ENCODE data around the gene STX8. TPM values are rescaled to one million over a fixed set of nuclear protein-coding genes. Genes with fewer than 3 reads are reported as not detected.
"Not testable (repeated sequence)": the region's sequence is repeated elsewhere in the genome, so short reads cannot be mapped to it uniquely, and the experiment has no call there.

Gene STX8
- total RNA-seq, 2 donors from 2014 or later = 66.8 to 68.8 TPM

DNA sequence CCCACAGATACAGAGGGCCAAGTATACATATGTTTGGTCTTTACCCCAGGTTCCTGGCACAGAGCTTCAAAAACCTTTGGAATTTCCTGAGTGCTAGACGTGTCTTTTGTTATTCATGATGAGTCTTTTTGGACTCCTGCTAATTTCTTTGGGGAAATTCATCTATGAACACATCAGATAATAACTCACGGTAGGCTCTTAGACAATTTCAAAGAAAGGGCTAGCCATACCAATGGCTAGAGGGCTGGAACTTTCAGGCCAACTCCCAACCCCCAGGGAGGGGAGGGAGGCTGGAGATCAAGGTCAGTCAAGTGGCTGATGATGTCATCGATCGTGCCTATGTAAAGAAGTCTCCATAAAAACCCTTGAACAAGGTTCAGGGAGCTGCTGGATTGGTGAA, 101.9 kb downstream of the STX8 start:
- peaks cover 23% of the 10 kb centered on the region for H3K4me1 Mint-ChIP-seq
- ATAC-seq (no peak), DNase-seq (no peak)
- H3K27ac Mint-ChIP-seq = no peak overlapping the region
- H3K9me3 ChIP-seq (ENCODE audit: control insufficient read depth, low read length, poor library complexity, severe bottlenecking) = no peaks in the 10 kb centered on the region
- H3K4me3 Mint-ChIP-seq = no peak overlapping the region
- H3K36me3 Mint-ChIP-seq (ENCODE audit: low read depth) = no peaks in the 10 kb centered on the region
- H3K27me3 Mint-ChIP-seq = no peaks in the 10 kb centered on the region

DNA sequence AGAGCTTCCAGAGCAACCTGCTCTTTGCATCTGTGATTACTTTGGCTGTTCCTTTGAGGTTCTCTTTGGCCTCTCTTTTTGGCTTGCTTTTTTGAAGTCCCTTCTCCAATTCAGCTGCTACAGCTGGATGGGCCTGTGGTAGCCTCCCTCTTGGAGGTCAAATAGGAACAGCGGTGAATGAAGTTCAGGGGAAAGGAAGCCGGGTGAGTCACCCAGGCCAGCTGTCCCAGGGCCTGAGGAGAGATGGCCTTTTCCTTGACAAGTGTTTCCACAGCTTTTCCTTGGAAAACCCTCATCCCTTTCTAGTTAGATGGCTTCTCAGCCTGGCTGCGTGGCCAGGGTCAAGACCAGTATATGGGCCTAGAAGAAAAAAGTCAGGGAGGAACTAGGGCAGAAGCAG, 103.1 kb downstream of the STX8 start:
- ATAC-seq (no peak), DNase-seq (no peak)
- Mint-ChIP-seq H3K27ac (no peak overlapping the region), H3K4me1 (peaks cover 27% of the 10 kb centered on the region), H3K4me3 (no peak overlapping the region), H3K36me3 (ENCODE audit: low read depth) (no peaks in the 10 kb centered on the region), H3K27me3 (no peaks in the 10 kb centered on the region)
- H3K9me3 ChIP-seq (ENCODE audit: control insufficient read depth, low read length, poor library complexity, severe bottlenecking) = no peaks in the 10 kb centered on the region

DNA sequence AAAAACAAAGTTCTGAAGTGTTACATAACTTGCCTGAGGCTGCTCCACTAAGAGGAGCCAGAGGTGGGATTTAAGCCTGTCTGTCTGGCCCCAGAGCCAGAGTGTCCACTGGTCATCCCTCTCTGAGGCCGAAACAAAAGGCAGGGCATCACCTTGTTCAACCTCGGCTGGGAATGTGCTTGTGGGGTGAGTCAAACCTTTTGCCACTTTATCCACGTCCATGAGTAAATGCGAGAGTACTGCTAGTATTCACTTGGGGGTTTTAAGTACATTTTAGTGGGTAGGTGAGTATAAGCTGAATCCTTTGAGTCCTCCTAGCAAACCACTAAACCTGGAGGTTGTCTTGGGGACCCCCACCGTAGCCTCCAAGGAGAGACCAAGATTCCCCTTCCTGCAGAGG, 103.5 kb downstream of the STX8 start:
- Mint-ChIP-seq H3K4me1 (peaks cover 27% of the 10 kb centered on the region), H3K4me3 (no peak overlapping the region), H3K27me3 (no peaks in the 10 kb centered on the region), H3K27ac (peak overlapping the region; percentile 91), H3K36me3 (ENCODE audit: low read depth) (no peaks in the 10 kb centered on the region)
- DNase-seq (no peak), ATAC-seq (no peak)
- H3K9me3 ChIP-seq (ENCODE audit: control insufficient read depth, low read length, poor library complexity, severe bottlenecking) = no peaks in the 10 kb centered on the region

DNA sequence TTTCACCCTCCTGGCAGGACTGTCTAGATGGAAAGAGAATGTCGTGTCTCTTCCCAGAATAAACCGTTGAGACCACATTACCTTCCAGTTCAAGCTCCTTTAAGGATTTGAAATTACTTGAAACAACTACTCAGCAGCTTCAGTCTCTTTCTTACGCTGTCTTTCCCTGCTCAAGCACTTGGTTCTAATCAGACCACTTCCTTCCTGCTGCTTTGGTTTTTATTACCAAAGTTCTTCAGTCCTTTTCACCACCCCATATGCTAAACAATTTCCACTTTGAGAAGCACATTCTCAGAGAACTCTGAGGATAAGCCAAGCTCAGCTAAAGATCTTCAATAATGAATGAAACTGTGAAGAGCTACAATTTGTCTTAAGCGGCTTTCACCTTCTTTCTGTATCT, 105.4 kb downstream of the STX8 start:
- H3K27ac Mint-ChIP-seq = peak overlapping the region; percentile 91
- ATAC-seq (peak; percentile 75), DNase-seq (no peak)
- peaks cover 30% of the 10 kb centered on the region for H3K4me1 Mint-ChIP-seq
- no peaks in the 10 kb centered on the region for H3K36me3 Mint-ChIP-seq (ENCODE audit: low read depth)
- H3K9me3 ChIP-seq (ENCODE audit: control insufficient read depth, low read length, poor library complexity, severe bottlenecking) = no peaks in the 10 kb centered on the region
- no peaks in the 10 kb centered on the region for H3K27me3 Mint-ChIP-seq
- H3K4me3 Mint-ChIP-seq = peak overlapping the region; percentile 83

DNA sequence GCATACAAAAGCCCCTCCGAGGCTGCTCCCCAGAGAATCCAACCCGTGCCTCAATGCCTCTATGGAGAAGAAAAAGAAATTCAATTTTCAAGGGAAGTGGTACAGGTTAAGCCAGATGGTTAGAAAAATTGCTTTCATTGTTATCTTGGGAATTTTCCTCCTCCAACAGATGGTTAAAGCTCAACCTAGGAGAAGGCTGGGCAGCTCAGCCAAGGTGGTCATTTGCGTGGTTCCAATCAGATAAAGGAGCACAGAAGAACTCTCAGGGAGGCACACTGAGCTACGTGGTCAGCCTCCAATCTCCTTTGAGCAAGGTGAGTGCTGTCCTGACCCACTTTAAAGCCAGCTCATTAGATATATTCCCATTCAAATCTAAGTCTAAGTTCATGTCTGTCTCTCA, 106.7 kb downstream of the STX8 start:
- H3K9me3 ChIP-seq (ENCODE audit: control insufficient read depth, low read length, poor library complexity, severe bottlenecking) = no peaks in the 10 kb centered on the region
- Mint-ChIP-seq H3K27me3 (no peaks in the 10 kb centered on the region), H3K4me3 (no peak overlapping the region), H3K36me3 (ENCODE audit: low read depth) (no peaks in the 10 kb centered on the region), H3K27ac (peak overlapping the region; percentile 91), H3K4me1 (peaks cover 38% of the 10 kb centered on the region)
- no peak for DNase-seq
- no peak for ATAC-seq

DNA sequence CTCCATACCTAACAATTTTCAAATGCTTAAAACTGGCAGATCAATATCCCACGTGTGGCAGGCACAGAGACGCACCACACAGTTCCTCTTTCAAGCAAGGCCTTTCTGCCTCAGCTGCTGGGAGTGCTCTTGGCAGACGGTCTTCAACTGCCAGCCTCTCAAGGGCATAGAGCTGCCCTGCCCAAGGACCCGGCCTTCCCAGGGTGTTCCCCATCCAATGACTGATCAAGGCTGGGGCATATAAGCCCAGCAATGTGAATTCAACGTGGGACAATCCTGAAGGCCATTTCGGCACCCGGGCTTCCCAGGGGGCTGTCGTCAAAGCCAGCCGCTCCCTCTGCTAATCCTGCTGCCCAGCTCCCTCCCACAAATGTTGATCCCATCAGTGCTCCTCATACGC, 107.1 kb downstream of the STX8 start:
- no peak for DNase-seq
- Mint-ChIP-seq H3K27ac (peak overlapping the region; percentile 91), H3K27me3 (no peaks in the 10 kb centered on the region), H3K4me1 (peaks cover 38% of the 10 kb centered on the region), H3K36me3 (ENCODE audit: low read depth) (no peaks in the 10 kb centered on the region), H3K4me3 (no peak overlapping the region)
- no peak for ATAC-seq
- H3K9me3 ChIP-seq (ENCODE audit: control insufficient read depth, low read length, poor library complexity, severe bottlenecking) = no peaks in the 10 kb centered on the region

DNA sequence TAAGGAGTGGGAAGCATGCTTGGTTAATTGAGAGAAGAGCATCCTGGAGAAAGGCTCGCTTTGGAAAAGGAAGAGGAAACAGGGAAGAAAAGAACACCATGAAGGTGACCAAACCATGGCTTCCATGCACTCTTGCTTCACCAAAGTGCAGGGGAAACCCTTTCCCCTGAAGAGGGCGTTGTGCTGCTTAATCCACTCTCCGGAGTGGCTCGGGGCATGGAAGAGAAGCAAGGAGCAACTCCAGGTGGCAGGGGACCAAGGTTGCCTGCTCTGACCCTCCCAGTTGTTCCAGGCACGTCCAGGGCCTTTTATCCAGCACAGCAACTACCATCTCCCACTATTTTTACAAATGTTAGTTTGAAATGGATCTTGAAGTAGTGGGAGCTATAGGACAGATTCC, 108.1 kb downstream of the STX8 start:
- no peaks in the 10 kb centered on the region for H3K27me3 Mint-ChIP-seq
- ATAC-seq (no peak), DNase-seq (no peak)
- no peak overlapping the region for H3K27ac Mint-ChIP-seq
- H3K4me1 Mint-ChIP-seq = peaks cover 38% of the 10 kb centered on the region
- H3K36me3 Mint-ChIP-seq (ENCODE audit: low read depth) = no peaks in the 10 kb centered on the region
- H3K9me3 ChIP-seq (ENCODE audit: control insufficient read depth, low read length, poor library complexity, severe bottlenecking) = no peaks in the 10 kb centered on the region
- H3K4me3 Mint-ChIP-seq = no peak overlapping the region

DNA sequence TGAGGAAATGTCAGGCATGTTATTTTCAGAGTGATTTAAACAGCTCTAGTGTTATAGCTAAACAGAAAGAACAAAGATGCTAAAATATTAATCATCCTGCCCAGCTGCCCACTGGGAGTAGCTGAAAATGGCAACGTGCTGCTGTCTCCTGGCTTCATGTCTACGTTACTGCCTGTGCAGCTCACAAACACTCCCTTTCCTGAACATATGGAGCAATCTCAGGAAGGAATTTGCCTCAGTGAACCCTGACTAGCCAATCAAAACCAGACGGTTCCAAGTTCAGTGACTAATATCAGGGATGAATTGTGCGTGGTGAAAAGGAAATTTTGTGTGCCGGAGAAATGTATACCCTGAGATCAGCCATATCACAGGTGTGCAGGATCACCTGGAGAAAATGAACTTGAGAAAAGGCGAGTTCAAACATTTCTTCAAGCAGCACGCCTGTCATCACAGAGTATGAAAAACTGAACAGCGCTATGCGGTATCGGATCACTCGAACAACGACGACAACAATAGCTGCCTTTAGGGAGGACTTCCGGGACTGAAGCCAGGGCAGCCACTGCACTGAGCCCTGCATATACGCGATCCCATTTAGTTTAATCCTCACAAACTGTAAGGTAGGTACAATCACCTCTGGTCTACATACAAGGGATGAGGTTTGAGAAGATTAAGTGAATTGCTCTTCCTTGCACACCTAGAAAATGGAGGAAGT, 110.3 kb downstream of the STX8 start:
- Mint-ChIP-seq H3K36me3 (ENCODE audit: low read depth) (no peaks in the 10 kb centered on the region), H3K4me1 (peaks cover 31% of the 10 kb centered on the region), H3K27ac (peak overlapping the region; percentile 77), H3K4me3 (no peak overlapping the region), H3K27me3 (no peaks in the 10 kb centered on the region)
- ATAC-seq = no peak
- no peak for DNase-seq
- H3K9me3 ChIP-seq (ENCODE audit: control insufficient read depth, low read length, poor library complexity, severe bottlenecking) = no peaks in the 10 kb centered on the region

DNA sequence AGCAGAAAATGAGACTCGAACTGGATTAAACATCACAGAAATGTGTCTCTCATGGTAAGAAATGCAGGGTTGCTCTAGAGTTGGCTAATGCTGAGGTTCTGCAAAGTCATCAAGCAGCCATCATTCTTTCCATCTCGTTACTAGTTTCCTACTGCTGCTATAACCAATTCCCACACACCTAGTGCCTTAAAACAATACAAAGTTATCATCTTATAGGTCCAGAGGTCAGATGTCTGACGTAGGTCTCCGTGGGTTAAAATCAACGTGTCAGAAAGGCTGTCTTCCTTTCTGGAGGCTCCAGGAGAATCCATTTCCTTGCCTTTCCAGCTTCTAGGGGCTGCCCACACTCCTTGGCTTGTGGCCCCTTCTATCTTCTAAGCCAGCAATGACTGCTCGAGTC, 118.6 kb downstream of the STX8 start:
- H3K4me3 Mint-ChIP-seq = no peak overlapping the region
- ATAC-seq (no peak), DNase-seq (no peak)
- no peaks in the 10 kb centered on the region for H3K27me3 Mint-ChIP-seq
- no peaks in the 10 kb centered on the region for H3K36me3 Mint-ChIP-seq (ENCODE audit: low read depth)
- H3K9me3 ChIP-seq (ENCODE audit: control insufficient read depth, low read length, poor library complexity, severe bottlenecking) = no peaks in the 10 kb centered on the region
- H3K4me1 Mint-ChIP-seq = no peaks in the 10 kb centered on the region
- no peak overlapping the region for H3K27ac Mint-ChIP-seq

DNA sequence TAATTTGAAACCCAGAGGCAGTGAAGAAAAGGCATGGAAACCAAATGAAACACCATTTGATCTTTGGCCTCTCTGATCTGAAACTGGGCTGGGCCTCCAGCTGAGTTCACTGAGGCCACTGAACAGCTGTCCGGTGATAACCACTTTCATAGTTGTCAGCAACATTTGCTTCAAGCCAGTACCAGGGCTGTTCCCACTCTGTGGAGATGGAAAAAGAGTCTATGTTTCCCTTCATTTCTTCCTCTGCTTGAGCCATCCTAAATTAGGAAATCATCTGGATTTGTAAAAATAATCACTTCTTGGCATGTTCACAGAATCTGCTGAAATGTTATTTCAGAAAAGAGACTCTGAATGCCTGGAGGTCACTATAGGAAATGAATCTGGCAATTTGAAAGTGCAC, 119.3 kb downstream of the STX8 start:
- H3K36me3 Mint-ChIP-seq (ENCODE audit: low read depth) = no peaks in the 10 kb centered on the region
- H3K27me3 Mint-ChIP-seq = no peaks in the 10 kb centered on the region
- H3K4me1 Mint-ChIP-seq = no peaks in the 10 kb centered on the region
- no peak overlapping the region for H3K4me3 Mint-ChIP-seq
- H3K27ac Mint-ChIP-seq = no peak overlapping the region
- H3K9me3 ChIP-seq (ENCODE audit: control insufficient read depth, low read length, poor library complexity, severe bottlenecking) = no peaks in the 10 kb centered on the region
- ATAC-seq (no peak), DNase-seq (no peak)

DNA sequence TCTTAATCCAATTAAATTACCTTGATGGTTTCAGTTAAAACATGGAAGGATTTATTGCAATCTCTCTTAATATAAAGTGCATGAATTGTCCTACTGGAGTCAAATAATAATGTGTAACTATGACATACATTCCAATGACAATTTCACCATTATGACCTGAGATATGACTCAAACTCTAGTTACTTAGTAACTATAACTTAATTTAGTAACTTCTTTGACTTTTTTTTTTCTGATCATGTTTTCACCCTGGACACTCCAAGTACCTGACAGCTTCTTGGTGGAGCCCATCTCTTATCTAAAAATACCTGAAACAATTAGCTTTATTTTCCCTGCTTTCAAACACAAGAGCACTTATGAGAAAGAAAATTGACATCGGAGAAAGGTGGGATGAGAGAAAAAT, 123.7 kb downstream of the STX8 start:
- Mint-ChIP-seq H3K36me3 (ENCODE audit: low read depth) (peaks cover 3% of the 10 kb centered on the region), H3K4me1 (no peaks in the 10 kb centered on the region), H3K27me3 (no peaks in the 10 kb centered on the region), H3K4me3 (no peak overlapping the region), H3K27ac (no peak overlapping the region)
- ATAC-seq = no peak
- no peaks in the 10 kb centered on the region for H3K9me3 ChIP-seq (ENCODE audit: control insufficient read depth, low read length, poor library complexity, severe bottlenecking)
- no peak for DNase-seq

DNA sequence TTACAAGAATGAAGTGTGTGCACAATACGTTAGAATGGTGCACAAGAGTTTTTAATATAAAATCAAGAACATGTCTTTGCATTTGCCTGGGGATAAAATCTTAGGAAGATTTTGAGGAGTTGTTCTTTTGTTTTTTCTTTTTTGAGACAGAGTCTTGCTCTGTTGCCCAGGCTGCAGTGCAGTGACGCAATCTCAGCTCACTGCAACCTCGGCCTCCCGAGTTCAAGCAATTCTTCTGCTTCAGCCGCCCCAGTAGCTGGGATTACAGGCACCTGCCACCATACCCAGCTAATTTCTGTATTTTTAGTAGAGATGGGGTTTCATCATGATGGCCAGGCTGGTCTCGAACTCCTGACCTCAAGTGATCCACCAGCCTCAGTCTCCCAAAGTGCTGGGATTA, 128.3 kb downstream of the STX8 start:
- not testable (repeated sequence) for ATAC-seq; H3K9me3 ChIP-seq (ENCODE audit: control insufficient read depth, low read length, poor library complexity, severe bottlenecking); H3K4me3 Mint-ChIP-seq; DNase-seq; H3K27ac Mint-ChIP-seq; H3K36me3 Mint-ChIP-seq (ENCODE audit: low read depth); H3K27me3 Mint-ChIP-seq; H3K4me1 Mint-ChIP-seq

DNA sequence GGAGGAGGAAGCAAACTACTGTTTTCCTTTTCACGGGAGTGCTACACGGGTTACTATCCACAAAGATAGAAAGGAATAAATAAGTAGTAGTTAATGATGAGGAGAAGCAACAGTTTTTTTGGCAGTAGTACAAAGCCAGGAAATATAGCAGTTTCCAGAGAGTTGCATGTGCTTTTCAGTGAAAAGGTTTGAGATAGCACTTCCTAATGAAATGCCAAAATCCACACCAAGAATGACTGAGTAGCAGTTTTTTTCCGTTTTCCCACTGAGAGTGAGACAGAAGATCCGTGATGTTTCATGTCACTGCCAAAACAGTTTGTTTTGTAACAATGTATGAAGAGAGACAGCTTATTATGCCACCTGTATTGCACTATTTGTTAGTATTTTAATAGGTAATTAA, 129.1 kb downstream of the STX8 start:
- Mint-ChIP-seq H3K27me3 (no peaks in the 10 kb centered on the region), H3K4me1 (no peaks in the 10 kb centered on the region), H3K36me3 (ENCODE audit: low read depth) (peaks cover 3% of the 10 kb centered on the region), H3K27ac (no peak overlapping the region), H3K4me3 (no peak overlapping the region)
- DNase-seq = no peak
- no peaks in the 10 kb centered on the region for H3K9me3 ChIP-seq (ENCODE audit: control insufficient read depth, low read length, poor library complexity, severe bottlenecking)
- ATAC-seq = no peak

DNA sequence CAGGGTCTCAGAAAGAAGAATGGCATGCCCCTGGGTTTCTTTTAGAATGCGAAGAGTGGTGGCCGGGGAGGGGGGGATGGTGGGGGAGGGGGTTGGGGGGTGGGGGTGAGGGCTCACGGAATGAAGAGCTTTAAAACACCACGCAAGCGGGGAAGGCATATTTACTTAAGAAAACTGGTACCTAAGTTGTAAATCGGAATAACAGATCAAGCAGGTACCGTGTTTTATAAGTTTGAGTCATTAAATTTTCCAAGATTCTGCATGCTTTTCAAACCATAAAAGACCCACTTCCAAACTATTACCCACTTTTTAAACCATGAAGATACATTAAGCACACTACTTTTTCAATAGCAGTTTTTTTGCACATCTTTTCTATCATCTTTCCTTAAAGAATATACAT, 130.2 kb downstream of the STX8 start:
- H3K9me3 ChIP-seq (ENCODE audit: control insufficient read depth, low read length, poor library complexity, severe bottlenecking) = no peaks in the 10 kb centered on the region
- H3K4me3 Mint-ChIP-seq = no peak overlapping the region
- H3K27me3 Mint-ChIP-seq = no peaks in the 10 kb centered on the region
- no peak for DNase-seq
- H3K36me3 Mint-ChIP-seq (ENCODE audit: low read depth) = peaks cover 3% of the 10 kb centered on the region
- H3K27ac Mint-ChIP-seq = no peak overlapping the region
- H3K4me1 Mint-ChIP-seq = no peaks in the 10 kb centered on the region
- ATAC-seq = no peak

All from T-helper 17 cell (primary cell).